HG03135 (cell line): ENCODE measurements around the gene EVI5L.
"Not testable (repeated sequence)": the region's sequence is repeated elsewhere in the genome, so short reads cannot be mapped to it uniquely, and the experiment has no call there.

Experiments
- ATAC-seq: cut with Tn5 transposase; IDR thresholded peaks from one replicate; pipeline ENCODE4 v1.9.1; 2021; ENCODE audit warnings: mild to moderate bottlenecking, moderate library complexity; ENCODE audit not compliant: unreplicated experiment

Gene EVI5L

GRCh38 chr19:7871437-7872305 lies 41.7 kb downstream of the EVI5L start:
- ATAC-seq = no peak

DNA sequence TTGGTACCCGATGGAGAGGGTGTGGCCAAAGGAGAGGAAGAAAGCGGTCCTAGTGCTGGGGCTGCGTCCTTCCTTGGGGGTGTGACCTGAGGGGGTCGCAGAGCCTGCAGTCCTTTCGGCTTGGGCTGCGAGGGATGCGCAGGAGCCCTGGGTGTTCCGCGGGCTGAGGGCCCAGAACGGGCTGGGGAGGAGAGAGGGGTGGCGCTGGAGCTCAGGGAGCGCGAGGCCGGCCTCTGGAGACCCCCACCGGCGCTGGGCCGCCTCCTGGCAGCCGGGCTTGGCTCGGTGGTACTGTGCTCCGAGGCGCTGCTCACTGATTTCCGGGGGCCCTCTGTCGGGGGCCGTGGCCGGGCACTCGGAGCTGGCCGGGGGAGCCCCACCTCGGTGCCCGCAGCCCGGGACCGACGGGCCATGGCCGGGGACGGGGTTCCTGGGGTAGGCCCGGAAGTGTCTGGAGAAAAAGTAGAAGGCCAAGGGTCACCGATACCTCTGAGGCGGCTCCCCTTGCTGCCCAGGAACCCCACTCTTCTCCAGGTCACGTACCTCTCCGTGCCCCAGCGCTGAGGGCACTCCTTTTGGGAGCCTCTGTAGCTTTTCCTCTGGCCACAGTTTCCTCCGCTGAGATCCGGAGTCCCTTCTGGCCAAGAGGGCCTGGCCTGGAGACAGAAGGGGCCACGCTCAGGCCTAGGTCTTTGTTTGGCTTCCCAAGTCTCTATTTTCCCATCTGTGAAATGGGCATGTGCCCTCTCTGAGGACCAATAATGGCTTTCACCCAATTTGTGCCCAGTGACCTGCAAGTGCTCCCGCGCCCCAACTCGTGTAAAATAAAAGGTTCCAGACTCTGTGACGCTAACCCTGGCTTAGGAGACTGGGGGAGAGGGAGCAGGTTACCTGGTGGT lies 42.5 kb downstream of the EVI5L start:
- ATAC-seq = no peak

GRCh38 chr19:7873304-7874075 lies 43.5 kb downstream of the EVI5L start:
- ATAC-seq = no peak

DNA sequence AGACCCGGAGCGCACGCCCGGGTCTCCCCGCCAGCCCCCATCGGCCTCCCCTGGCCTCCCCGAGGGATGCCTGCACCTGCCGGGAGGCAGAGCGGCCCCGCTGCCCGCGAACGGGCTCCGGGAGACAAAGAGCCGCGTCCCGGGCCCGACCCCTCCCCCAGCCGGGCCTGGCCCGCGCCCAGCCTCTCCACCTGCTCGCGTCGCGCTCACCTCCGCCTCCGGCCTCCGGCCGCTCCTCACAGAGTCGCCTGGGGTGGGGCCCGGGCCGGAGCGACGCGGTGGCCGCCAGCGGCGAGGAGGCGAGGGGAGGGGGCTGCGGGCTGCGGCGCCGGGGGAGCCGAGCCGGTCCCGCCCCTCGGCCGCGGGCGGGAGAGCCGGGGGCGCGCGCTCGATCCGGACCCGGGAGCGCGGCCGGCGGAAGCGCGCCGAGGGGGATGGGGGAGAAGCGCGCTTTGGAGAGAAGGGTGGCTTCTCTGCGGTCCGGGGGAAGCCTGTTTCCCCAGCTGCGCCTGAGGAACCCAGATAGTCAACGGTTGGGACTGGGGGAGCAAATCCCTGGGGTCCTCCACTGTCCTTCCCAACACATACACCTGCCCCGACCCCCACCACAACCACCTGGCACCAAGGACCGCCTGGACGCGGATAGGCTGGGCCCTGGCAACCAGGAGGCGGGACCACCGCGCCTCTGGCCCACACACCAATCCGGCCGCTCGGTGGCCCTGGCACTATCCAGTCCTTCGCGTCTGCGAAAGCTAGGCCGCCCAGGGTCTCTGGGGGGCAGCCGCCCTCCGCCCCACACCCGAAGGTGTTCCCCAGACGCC lies 44.3 kb downstream of the EVI5L start, which contains the start of gene PRR36:
Gene PRR36, minus strand, starts transcription at position 315 of the 821 bp plus-strand sequence. CDS start 701 bp downstream, outside the sequence.
- no peak for ATAC-seq

- ATAC-seq = no peak
These were observed 44.9 kb downstream of the EVI5L start for GRCh38 chr19:7874897-7875273.

DNA sequence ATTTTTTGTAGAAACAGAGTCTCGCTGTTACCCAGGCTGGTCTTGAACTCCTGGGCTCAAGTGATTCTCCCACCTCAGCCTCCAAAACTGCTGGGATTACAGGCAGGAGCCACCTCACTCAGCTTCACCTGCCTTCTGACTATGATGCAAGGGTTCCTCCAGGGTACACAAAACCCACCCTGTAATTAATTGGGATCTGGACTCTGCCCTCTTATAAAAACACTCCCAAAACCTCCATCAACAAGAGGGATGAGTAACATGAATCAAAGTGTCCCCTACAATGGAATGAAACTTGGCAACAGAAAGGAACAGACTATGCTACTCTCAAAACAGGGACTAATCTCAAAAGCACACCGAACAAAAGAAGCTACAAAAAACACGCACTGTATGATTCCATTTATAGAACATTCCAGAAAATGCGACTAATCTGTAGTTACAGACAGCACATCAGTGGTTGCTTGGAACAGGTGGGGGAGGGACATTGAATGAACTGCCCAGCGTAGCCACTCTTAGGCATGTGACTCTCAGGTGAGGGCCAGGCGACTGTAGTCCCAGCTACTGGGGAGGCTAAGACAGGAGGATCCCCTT lies 47.3 kb downstream of the EVI5L start:
- no peak for ATAC-seq

- no peak for ATAC-seq
These were observed 49.2 kb downstream of the EVI5L start for GRCh38 chr19:7879111-7879807.

DNA sequence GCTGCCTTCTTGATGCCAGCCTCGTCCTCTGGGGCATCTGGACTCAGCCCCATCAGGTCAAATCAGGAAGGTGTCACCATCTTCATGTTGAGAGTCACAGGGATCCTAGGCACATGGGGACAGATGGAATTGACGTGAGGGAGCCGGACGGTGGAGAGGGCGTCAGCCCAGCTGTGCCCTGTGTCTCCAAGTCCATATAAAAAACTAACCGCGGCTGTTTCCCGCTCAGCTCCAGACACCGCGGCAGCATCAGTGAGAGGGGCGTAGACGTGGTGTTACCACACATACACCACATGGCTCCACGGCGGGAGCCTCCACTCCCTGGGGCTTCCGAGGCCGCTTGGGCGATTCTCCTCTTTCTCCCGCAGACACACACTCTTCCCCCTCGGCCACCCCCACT lies 49.8 kb downstream of the EVI5L start:
- no peak for ATAC-seq

DNA sequence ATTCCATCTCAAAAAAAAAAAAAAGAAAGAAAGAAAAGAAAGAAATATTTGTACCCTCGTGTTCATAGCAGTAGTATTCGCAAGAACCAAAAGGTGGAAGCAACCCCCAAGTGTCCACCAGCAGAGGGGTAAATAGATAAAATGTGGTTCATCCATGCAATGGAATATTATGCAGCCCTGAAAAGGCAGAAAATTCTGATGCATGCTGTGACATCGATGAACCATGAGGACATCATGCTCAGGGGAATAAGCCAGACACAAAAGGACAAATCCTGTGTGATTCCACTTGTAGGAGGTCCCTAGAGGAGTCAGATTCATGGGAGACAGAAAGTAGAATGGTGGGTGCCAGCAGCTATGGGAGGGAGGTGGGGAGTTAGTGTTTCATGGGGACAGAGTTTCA lies 51.9 kb downstream of the EVI5L start:
- ATAC-seq = no peak

DNA sequence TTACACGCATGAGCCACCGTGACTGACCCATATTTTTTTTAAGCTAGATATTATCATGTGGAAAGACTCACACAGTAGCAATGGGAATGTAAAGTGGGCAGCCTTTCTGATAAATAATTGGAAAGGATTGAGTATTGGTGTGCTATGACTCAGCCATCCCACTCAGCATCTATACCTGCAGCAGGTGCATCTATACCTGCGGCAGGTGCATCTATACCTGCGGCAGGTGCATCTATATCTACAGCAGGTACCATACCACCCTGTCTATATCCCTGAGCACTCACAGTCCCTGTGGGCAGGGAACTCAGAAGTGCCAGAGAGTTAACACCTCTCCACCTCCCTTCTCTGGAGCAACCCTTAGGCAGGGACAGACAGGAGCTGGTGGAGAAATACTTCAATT lies 53.1 kb downstream of the EVI5L start:
- ATAC-seq = no peak

DNA sequence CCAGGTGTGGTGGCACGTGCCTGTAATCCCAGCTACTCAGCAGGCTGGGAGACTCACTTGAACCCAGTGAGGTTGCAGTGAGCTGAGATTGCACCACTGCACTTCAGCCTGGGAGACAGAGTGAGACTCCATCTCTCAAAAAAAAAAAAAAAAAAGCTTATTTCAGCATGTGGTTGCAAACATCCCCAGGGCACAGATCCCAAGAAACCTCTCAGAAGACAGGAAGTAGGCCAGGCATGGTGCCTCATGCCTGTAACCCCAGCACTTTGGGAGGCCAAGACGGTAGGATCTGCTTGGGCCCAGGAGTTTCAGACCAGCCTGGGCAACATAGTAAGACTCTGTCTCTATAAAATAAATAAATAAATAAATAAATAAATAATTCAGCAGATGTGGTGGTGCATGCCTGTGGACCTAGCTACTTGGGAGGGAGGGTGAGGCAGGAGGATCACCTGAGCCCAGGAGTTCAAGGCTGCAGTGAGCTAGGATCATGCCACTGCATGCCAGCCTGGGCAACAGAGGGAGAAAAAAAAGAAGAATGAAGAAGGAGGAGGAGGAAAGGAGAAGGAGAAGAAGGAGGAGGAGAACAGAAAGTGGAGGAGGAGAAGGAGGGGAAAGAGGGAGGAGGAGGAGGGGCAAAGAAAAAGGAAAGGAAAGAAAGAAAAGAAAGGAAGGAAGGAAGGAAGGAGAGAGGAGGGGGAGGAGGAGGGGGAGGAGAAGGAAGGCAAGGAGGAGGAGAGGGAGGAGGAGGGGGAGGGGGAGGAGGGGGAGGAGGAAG lies 54.0 kb downstream of the EVI5L start:
- no peak for ATAC-seq

- no peak for ATAC-seq
These were observed 55.8 kb downstream of the EVI5L start for GRCh38 chr19:7885818-7886217.

DNA sequence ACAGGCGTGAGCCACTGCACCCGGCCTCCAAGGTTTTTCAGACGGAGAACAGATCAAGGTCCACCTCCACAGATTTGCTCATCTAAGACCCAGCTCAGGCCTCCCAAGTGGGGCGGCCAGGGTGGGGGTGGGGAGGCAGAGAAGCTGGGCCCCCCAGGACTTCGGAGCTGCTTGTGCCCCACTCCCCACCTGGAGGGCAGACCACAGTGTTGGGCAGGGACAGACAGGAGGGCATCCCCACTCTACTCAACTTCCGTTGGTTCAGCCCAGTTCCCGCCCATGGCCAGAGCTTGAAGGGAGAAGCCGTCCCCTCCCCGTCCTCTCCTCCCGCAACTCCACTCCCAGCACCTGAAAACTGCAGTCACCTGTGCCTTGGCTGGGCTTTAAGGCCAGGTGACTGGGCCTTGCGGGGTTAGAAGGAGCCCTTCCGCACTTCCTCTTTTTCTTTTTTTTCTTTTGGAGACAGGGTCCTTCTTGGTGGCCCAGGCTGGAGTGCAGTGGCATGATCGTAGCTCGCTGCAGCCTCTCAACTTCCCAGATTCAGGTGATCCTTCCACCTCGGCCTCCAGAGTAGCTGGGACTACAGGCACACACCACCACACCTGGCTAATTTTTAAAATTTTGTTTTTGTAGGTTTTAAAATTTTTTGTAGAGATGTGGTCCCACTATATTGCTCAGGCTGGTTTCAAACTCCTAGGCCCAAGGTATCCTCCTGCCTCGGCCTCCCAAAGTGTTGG lies 57.6 kb downstream of the EVI5L start:
- ATAC-seq = no peak

DNA sequence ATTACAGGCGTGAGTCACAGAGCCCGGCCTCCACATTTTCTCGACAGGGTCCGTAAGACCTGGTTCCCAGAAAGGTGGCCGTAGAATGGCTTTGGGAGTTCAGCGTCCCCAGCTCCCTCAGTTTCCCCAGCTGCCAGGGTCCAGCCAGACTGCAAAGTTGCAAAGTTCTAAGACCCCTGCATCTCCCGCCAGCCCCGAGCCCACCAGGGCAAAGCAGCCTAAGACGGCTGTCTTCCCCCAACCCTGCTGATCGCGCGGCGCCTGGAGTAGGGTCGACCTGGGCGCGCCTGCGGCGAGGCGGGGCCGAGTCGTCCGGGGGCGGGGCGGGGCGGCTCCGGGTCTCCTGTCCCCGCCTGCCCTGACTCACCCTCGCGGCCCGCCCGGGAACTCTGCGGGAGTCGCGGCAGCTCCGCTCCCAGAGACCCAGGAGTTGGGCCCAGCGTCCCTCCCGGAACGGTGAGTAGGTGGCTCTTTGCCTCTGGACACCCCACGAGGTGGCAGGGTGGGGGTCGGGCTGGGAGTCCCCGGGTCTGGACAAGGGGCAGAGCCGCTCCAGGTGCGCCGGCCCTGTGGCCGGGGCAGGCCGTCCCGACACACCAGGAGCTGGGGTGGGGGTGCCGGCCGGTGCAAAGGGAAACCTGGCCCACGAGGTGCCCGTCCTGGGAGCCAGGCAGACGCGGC lies 58.3 kb downstream of the EVI5L start, which contains the start of gene LRRC8E:
Gene LRRC8E, plus strand, starts transcription at position 366 of the 681 bp plus-strand sequence. CDS start 7,094 bp downstream, outside the sequence.
- no peak for ATAC-seq

DNA sequence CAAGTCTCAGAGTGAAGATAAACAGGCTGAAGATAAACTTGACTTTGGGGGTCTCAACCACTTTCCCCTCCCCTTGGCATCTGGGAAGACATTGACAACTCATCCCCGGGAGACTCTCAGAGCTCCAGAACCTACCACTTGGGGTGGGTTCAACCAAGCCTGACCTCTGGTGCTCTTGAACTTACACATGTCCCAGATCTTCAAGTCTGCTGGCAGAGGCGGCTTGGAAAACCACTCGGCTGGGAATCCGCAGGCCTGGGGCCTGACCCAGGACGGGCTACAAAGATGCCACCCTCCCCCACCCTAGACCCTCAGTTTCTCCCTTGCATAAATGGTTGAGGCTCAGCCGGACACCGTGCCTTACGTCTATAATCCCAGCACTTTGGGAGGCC lies 58.8 kb downstream of the EVI5L start:
- ATAC-seq = no peak

DNA sequence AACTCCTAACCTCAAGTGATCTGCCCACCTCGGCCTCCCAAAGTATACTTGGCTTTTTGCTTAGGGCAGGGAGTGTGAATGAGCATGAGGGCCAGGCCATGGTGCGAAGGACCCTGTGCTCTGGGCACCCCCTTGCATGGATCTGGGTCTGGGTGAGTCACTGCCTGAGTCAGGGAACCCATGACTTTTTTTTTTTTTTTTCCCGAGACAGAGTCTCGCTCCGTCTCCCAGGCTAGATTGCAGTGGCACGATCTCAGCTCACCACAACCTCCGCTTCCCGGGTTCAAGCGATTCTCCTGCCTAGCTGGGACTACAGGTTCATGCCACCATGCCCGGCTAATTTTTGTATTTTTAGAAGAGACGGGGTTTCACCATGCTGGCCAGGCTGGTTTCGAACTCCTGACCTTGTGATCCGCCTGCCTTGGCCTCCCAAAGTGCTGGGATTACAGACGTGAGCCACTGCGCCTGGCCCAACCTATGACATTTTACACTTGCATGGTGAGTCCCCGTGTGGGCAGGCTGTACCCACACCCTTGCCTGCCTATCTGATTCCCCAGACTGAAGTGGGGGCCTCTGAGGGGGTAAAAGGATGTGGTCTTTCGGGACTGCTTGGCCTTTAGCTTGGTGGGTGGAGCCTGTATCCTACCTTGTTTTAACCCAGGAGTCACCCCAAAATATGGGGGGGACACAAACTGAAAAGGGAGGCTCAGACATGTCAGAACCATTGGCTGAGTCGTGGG lies 63.5 kb downstream of the EVI5L start:
- not testable (repeated sequence) for ATAC-seq
